Mammary epithelial cell (primary cell): ENCODE results near the gene CNKSR1.

Source experiments
- CTCF ChIP-seq, 2 donors: IDR thresholded peaks in 1 of 2; conservative IDR thresholded peaks in 1 of 2; 2 replicates each; pipeline ENCODE4 v1.5.1; 2011 to 2012; ENCODE audit warnings: inconsistent platforms in 2 of 2, low read length in 2 of 2, mild to moderate bottlenecking in 2 of 2, control low read depth in 1 of 2, low read depth in 1 of 2; ENCODE audit not compliant: insufficient read depth in 1 of 2; ENCODE audit errors: extremely low read depth in 1 of 2
- EZH2 ChIP-seq: IDR thresholded peaks from 2 replicates; pipeline ENCODE4 v1.6.1; 2012; ENCODE audit warnings: low read length, inconsistent platforms, borderline replicate concordance

GRCh38 chr1:26177182-26177684 lies at the start of gene CNKSR1:
- TF ChIP-seq CTCF (conservative IDR thresholded peaks at IDR 0.05 in 1 of 2, IDR thresholded peaks at IDR 0.05 in 1 of 2; ENCODE audit: extremely low read depth in 1 of 2, insufficient read depth in 1 of 2, low read depth in 1 of 2, low read length in 2 of 2) (peak in 1 of 2 donors; percentile 58), EZH2 (no peak)
